ENCODE measurements around the gene SF3A2.

The SF3A2 gene

GRCh38 chr19:2207991-2208860 lies 28.4 kb upstream of the SF3A2 start:
- no peak for DNase-seq

GRCh38 chr19:2208975-2209374 lies 27.6 kb upstream of the SF3A2 start:
- no peak for DNase-seq

- DNase-seq, result no peak
Observed at GRCh38 chr19:2209408-2209807, 27.2 kb upstream of the SF3A2 start.

- no peak for DNase-seq
Observed at GRCh38 chr19:2210206-2210605, 26.4 kb upstream of the SF3A2 start.

- no peak for DNase-seq
Observed at GRCh38 chr19:2210987-2211740, 25.5 kb upstream of the SF3A2 start.

- no peak for DNase-seq
Observed at GRCh38 chr19:2212861-2213711, 23.5 kb upstream of the SF3A2 start.

GRCh38 chr19:2213799-2214198 lies 22.8 kb upstream of the SF3A2 start:
- no peak for DNase-seq

- no peak for DNase-seq
Observed at GRCh38 chr19:2214251-2214650, 22.4 kb upstream of the SF3A2 start.

- DNase-seq, result no peak
Observed at GRCh38 chr19:2215281-2215751, 21.3 kb upstream of the SF3A2 start.

- no peak for DNase-seq
Observed at GRCh38 chr19:2216361-2217225, 20.0 kb upstream of the SF3A2 start.

- DNase-seq, result no peak
Observed at GRCh38 chr19:2217591-2217990, 19.0 kb upstream of the SF3A2 start.

GRCh38 chr19:2219726-2220125 lies 16.9 kb upstream of the SF3A2 start:
- DNase-seq, result no peak

- DNase-seq, result no peak
Observed at GRCh38 chr19:2221250-2221831, 15.3 kb upstream of the SF3A2 start.

- no peak for DNase-seq
Observed at GRCh38 chr19:2221918-2222317, 14.7 kb upstream of the SF3A2 start.

GRCh38 chr19:2223391-2223790 lies 13.2 kb upstream of the SF3A2 start:
- DNase-seq, result no peak

GRCh38 chr19:2223959-2224358 lies 12.7 kb upstream of the SF3A2 start:
- no peak for DNase-seq

- no peak for DNase-seq
Observed at GRCh38 chr19:2224754-2225349, 11.8 kb upstream of the SF3A2 start.

GRCh38 chr19:2225415-2226050 lies 11.1 kb upstream of the SF3A2 start:
- no peak for DNase-seq

GRCh38 chr19:2226051-2226839 lies 10.4 kb upstream of the SF3A2 start:
- no peak for DNase-seq

GRCh38 chr19:2226840-2227360 lies 9.7 kb upstream of the SF3A2 start:
- no peak for DNase-seq

Data from stimulated activated CD4-positive, alpha-beta T cell treated with anti-CD3 and anti-CD28 coated beads, Interleukin-12 subunit alpha, Interleukin-12 subunit beta, amount 100 ng/mL, for 4 hours (primary cell).